ENCODE data around the gene FOXL2.

- TF ChIP-seq CTCF (conservative IDR thresholded peaks at IDR 0.05; ENCODE audit: low read depth, low read length) (no peak), EZH2 (IDR thresholded peaks at IDR 0.05; ENCODE audit: low read length, unreplicated experiment) (no peak), EZH2phosphoT487 (IDR thresholded peaks at IDR 0.05; ENCODE audit: borderline replicate concordance, low read length) (no peak)
These were observed 3.8 kb upstream of the FOXL2 start for GRCh38 chr3:138950701-138951100.

Data from PC-3 (cell line).